NCI-H2227 treated with DMSO at 0.1 percent for 48 hours (cell line): ENCODE measurements around the gene CASR.

Experiments used
- DNase-seq: peaks from one replicate; lab custom pipeline; 2025; lab: John Stamatoyannopoulos, UW

The CASR gene

GRCh38 chr3:122258757-122259371, 75.4 kb downstream of the CASR start:
- DNase-seq, result no peak

- no peak for DNase-seq
Measured at GRCh38 chr3:122260206-122260605, 76.7 kb downstream of the CASR start.

- DNase-seq, result no peak
Measured at GRCh38 chr3:122263058-122263457, 79.6 kb downstream of the CASR start.

GRCh38 chr3:122263974-122264588, 80.6 kb downstream of the CASR start:
- no peak for DNase-seq

GRCh38 chr3:122265957-122266356, 82.5 kb downstream of the CASR start:
- DNase-seq, result no peak

- DNase-seq, result no peak
Measured at GRCh38 chr3:122268257-122269024, 85.0 kb downstream of the CASR start.

GRCh38 chr3:122269045-122269444, 85.6 kb downstream of the CASR start:
- no peak for DNase-seq

- no peak for DNase-seq
Measured at GRCh38 chr3:122271246-122271898, 87.9 kb downstream of the CASR start.

GRCh38 chr3:122272879-122273278, 89.4 kb downstream of the CASR start:
- DNase-seq, result no peak

- DNase-seq, result no peak
Measured at GRCh38 chr3:122273498-122273897, 90.0 kb downstream of the CASR start.

- DNase-seq, result no peak
Measured at GRCh38 chr3:122281891-122282290, 98.4 kb downstream of the CASR start.

GRCh38 chr3:122283796-122284445, 100.5 kb downstream of the CASR start:
- DNase-seq, result no peak

- DNase-seq, result no peak
Measured at GRCh38 chr3:122284486-122284885, 101.0 kb downstream of the CASR start.

- DNase-seq, result no peak
Measured at GRCh38 chr3:122294359-122294758, 110.9 kb downstream of the CASR start.

- no peak for DNase-seq
Measured at GRCh38 chr3:122295266-122296062, 112.0 kb downstream of the CASR start.

GRCh38 chr3:122298239-122298638, 114.8 kb downstream of the CASR start:
- no peak for DNase-seq

GRCh38 chr3:122299215-122299614, 115.7 kb downstream of the CASR start:
- no peak for DNase-seq

- no peak for DNase-seq
Measured at GRCh38 chr3:122299872-122300460, 116.5 kb downstream of the CASR start.

GRCh38 chr3:122301063-122301462, 117.6 kb downstream of the CASR start:
- no peak for DNase-seq

GRCh38 chr3:122305818-122306621, 122.6 kb downstream of the CASR start:
- DNase-seq, result no peak
